IMR-90 (cell line): ENCODE measurements around the gene NLE1. TPM values are rescaled to one million over a fixed set of nuclear protein-coding genes. Genes with fewer than 3 reads are reported as not detected.

Experiments used
- ATAC-seq: fragments of 200-7000 bp; cut with Tn5 transposase; 2 replicates; pipeline ENCODE4 v1.9.1; 2020; ENCODE audit warnings: low read depth, mild to moderate bottlenecking, moderate library complexity
- BruUV-seq: library from RNA; stranded (reverse); fragments of 400-500 nt; replicated peaks from 2 replicates; lab custom pipeline; 2021; lab: Mats Ljungman, UMichigan
- CTCF ChIA-PET: fragments of 300-600 bp; formaldehyde crosslinking; extraction: SDS; loops from one replicate; lab custom pipeline; 2021; ENCODE audit warnings: antibody characterized with exemption; lab: Yijun Ruan, JAX
- POLR2A ChIA-PET: fragments of 300-600 bp; sonication (Branson Sonifier 250); formaldehyde crosslinking; loops from one replicate; lab custom pipeline; 2022; ENCODE audit warnings: antibody characterized with exemption; ENCODE audit not compliant: unreplicated experiment; lab: Charles Lee
- DNase-seq: peaks from one replicate; pipeline ENCODE4 v3.0.0; 2013
- H2AFZ ChIP-seq: replicated peaks from 2 replicates; pipeline ENCODE3; 2013; ENCODE audit warnings: low read length, mild to moderate bottlenecking; ENCODE audit not compliant: poor library complexity
- H2AK5ac ChIP-seq: 2 replicates; pipeline ENCODE4 v1.6.1; 2013; ENCODE audit warnings: low read depth, low read length, inconsistent platforms
- H2AK9ac ChIP-seq: replicated peaks from 2 replicates; pipeline ENCODE3; 2013; ENCODE audit warnings: mild to moderate bottlenecking, low read depth, low read length, moderate library complexity; ENCODE audit not compliant: poor library complexity
- H2BK120ac ChIP-seq: 2 replicates; pipeline ENCODE4 v1.6.1; 2013; ENCODE audit warnings: low read depth, low read length, inconsistent platforms
- H2BK15ac ChIP-seq: 3 replicates; pipeline ENCODE4 v1.6.1; 2013; ENCODE audit warnings: low read depth, low read length, inconsistent platforms
- H2BK20ac ChIP-seq: 2 replicates; pipeline ENCODE4 v1.6.1; 2013; ENCODE audit warnings: low read depth, mild to moderate bottlenecking, inconsistent platforms, low read length, moderate library complexity
- H2BK5ac ChIP-seq: 2 replicates; pipeline ENCODE4 v1.6.1; 2013; ENCODE audit warnings: mild to moderate bottlenecking, low read depth, low read length, inconsistent platforms; ENCODE audit not compliant: poor library complexity, severe bottlenecking
- H3K14ac ChIP-seq: replicated peaks from 2 replicates; pipeline ENCODE4 v1.6.1; 2013; ENCODE audit warnings: low read depth, low read length, inconsistent platforms
- H3K18ac ChIP-seq: 2 replicates; pipeline ENCODE4 v1.6.1; 2013; ENCODE audit warnings: low read depth, low read length, control low read depth
- H3K23ac ChIP-seq: 2 replicates; pipeline ENCODE4 v1.6.1; 2013; ENCODE audit warnings: low read depth, low read length, inconsistent platforms
- H3K27ac ChIP-seq: 2 replicates; pipeline ENCODE4 v1.5.1; 2013; ENCODE audit warnings: mild to moderate bottlenecking, control low read depth, low read length; ENCODE audit not compliant: insufficient read depth
- H3K27me3 ChIP-seq: 2 replicates; pipeline ENCODE4 v1.6.1; 2013; ENCODE audit warnings: low read length; ENCODE audit not compliant: control insufficient read depth, insufficient read depth
- H3K36me3 ChIP-seq: 2 replicates; pipeline ENCODE4 v1.6.1; 2013; ENCODE audit warnings: low read length, mixed read lengths; ENCODE audit not compliant: control insufficient read depth, insufficient read depth
- H3K4ac ChIP-seq: 2 replicates; pipeline ENCODE4 v1.6.1; 2013; ENCODE audit warnings: low read depth, low read length, inconsistent platforms
- H3K4me1 ChIP-seq: 2 replicates; pipeline ENCODE4 v1.6.1; 2013; ENCODE audit warnings: low read length, mixed read lengths; ENCODE audit not compliant: control insufficient read depth, insufficient read depth
- H3K4me2 ChIP-seq: 2 replicates; pipeline ENCODE4 v1.6.1; 2013; ENCODE audit warnings: low read depth, mild to moderate bottlenecking, control low read depth, low read length, moderate library complexity
- H3K4me3 ChIP-seq: 2 replicates; pipeline ENCODE4 v1.5.1; 2013; ENCODE audit warnings: low read depth, mild to moderate bottlenecking, control low read depth, low read length, moderate library complexity; ENCODE audit not compliant: insufficient read depth
- H3K56ac ChIP-seq: 2 replicates; pipeline ENCODE4 v1.6.1; 2013; ENCODE audit warnings: low read length, inconsistent platforms; ENCODE audit not compliant: insufficient read depth; ENCODE audit errors: extremely low read depth
- H3K79me1 ChIP-seq, 2 experiments: 2 replicates each; pipeline ENCODE4 v1.6.1; 2013; ENCODE audit warnings: low read length in 2 of 2, inconsistent platforms in 1 of 2, low read depth in 1 of 2
- H3K9ac ChIP-seq: 2 replicates; pipeline ENCODE4 v1.6.1; 2013; ENCODE audit warnings: low read depth, low read length, control low read depth
- H3K9me1 ChIP-seq: 2 replicates; pipeline ENCODE4 v1.6.1; 2013; ENCODE audit warnings: low read length, inconsistent platforms; ENCODE audit not compliant: insufficient read depth
- H3K9me3 ChIP-seq: 2 replicates; pipeline ENCODE4 v1.6.1; 2013; ENCODE audit warnings: low read length; ENCODE audit not compliant: control insufficient read depth, insufficient read depth
- H4K20me1 ChIP-seq: 2 replicates; pipeline ENCODE4 v1.6.1; 2013; ENCODE audit warnings: low read length, inconsistent platforms; ENCODE audit not compliant: insufficient read depth
- H4K5ac ChIP-seq: 2 replicates; pipeline ENCODE4 v1.6.1; 2013; ENCODE audit warnings: mild to moderate bottlenecking, low read depth, low read length, control low read depth
- H4K8ac ChIP-seq, 2 experiments: 2 replicates each; pipeline ENCODE4 v1.6.1; 2013; ENCODE audit warnings: low read depth in 2 of 2, low read length in 2 of 2, control low read depth in 1 of 2, inconsistent platforms in 1 of 2
- H4K91ac ChIP-seq: 2 replicates; pipeline ENCODE4 v1.6.1; 2013; ENCODE audit warnings: low read depth, low read length, inconsistent platforms; ENCODE audit not compliant: insufficient read depth
- CEBPB ChIP-seq: IDR thresholded peaks from 2 replicates; pipeline ENCODE4 v1.6.1; 2012; ENCODE audit warnings: low read depth, low read length, improper control_type of control experiment
- CHD1 ChIP-seq: IDR thresholded peaks from 2 replicates; pipeline ENCODE4 v1.6.1; 2012; ENCODE audit warnings: low read depth, low read length, improper control_type of control experiment
- CTCF ChIP-seq: conservative IDR thresholded peaks from 2 replicates; pipeline ENCODE4 v1.5.1; 2012; ENCODE audit warnings: mild to moderate bottlenecking, low read depth, low read length, improper control_type of control experiment
- ELK1 ChIP-seq: fragments of 150-350 bp; IDR thresholded peaks from 2 replicates; pipeline ENCODE4 v1.6.1; 2016; ENCODE audit warnings: low read depth, mild to moderate bottlenecking, low read length, moderate library complexity, borderline replicate concordance
- FOS ChIP-seq: fragments of 150-350 bp; IDR thresholded peaks from 2 replicates; pipeline ENCODE4 v1.6.1; 2016; ENCODE audit warnings: low read depth, low read length
- MAFK ChIP-seq: IDR thresholded peaks from 2 replicates; pipeline ENCODE4 v1.6.1; 2012; ENCODE audit warnings: low read depth, low read length, improper control_type of control experiment
- MXI1 ChIP-seq: IDR thresholded peaks from 2 replicates; pipeline ENCODE4 v1.6.1; 2012; ENCODE audit warnings: low read depth, mild to moderate bottlenecking, low read length, moderate library complexity, borderline replicate concordance
- NFE2L2 ChIP-seq: fragments of 150-350 bp; IDR thresholded peaks from 2 replicates; pipeline ENCODE4 v1.6.1; 2016; ENCODE audit warnings: low read depth, mild to moderate bottlenecking, low read length
- POLR2A ChIP-seq: IDR thresholded peaks from 2 replicates; pipeline ENCODE4 v1.6.1; 2012; ENCODE audit warnings: mild to moderate bottlenecking, low read depth, low read length
- RAD21 ChIP-seq: IDR thresholded peaks from 2 replicates; pipeline ENCODE4 v1.6.1; 2012; ENCODE audit warnings: low read length, improper control_type of control experiment
- RCOR1 ChIP-seq: IDR thresholded peaks from 2 replicates; pipeline ENCODE4 v1.6.1; 2012; ENCODE audit warnings: mild to moderate bottlenecking, low read length, improper control_type of control experiment; ENCODE audit not compliant: insufficient replicate concordance
- RFX5 ChIP-seq: IDR thresholded peaks from 2 replicates; pipeline ENCODE4 v1.8.0; 2012; ENCODE audit warnings: low read depth, mild to moderate bottlenecking, low read length, moderate library complexity
- SMC3 ChIP-seq: fragments of 150-350 bp; IDR thresholded peaks from 2 replicates; pipeline ENCODE4 v1.6.1; 2016; ENCODE audit warnings: low read depth, mild to moderate bottlenecking, antibody characterized with exemption, low read length, moderate library complexity
- USF2 ChIP-seq: fragments of 150-350 bp; IDR thresholded peaks from 2 replicates; pipeline ENCODE4 v1.6.1; 2017; ENCODE audit warnings: mild to moderate bottlenecking, antibody characterized with exemption, low read length, low read depth
- WGBS, 2 experiments: methylation state at CpG; one replicate each; pipeline versions ENCODE4 v1.1.5 to v1.1.7; 2013; ENCODE audit warnings: missing lambda C conversion rate in 2 of 2; ENCODE audit not compliant: insufficient read length in 1 of 2; ENCODE audit errors: extremely low coverage in 2 of 2; 5-methylcytosine and 5-hydroxymethylcytosine counted together
- dilution Hi-C: fragments of 300-500 bp; cut with HindIII; formaldehyde crosslinking; loops from one replicate; pipeline ENCODE4 v1.14.3; 2018; ENCODE audit warnings: low sequenced_read_pairs; ENCODE audit not compliant: unreplicated experiment
- in situ Hi-C: fragments of 300-500 bp; cut with MboI; formaldehyde crosslinking; loops from 3 replicates; pipeline ENCODE4 v1.14.3; 2019; ENCODE audit warnings: low sequenced_read_pairs, inconsistent platforms, mixed read lengths
- intact Hi-C: fragments of 100-400 bp; cut with micrococcal nuclease; formaldehyde crosslinking; loops from 2 replicates; pipeline ENCODE4 v1.10.0; 2022
- polyA plus RNA-seq, 3 experiments: library from polyadenylated mRNA; depleted of rRNA; stranded (reverse); fragments of >200 nt; gene quantifications; 2 replicates each; pipeline ENCODE4 v1.2.3, GENCODE V29; 2012; ENCODE audit warnings: low replicate concordance in 1 of 3
- total RNA-seq: library from RNA; depleted of rRNA; stranded (reverse); fragments of >200 nt; gene quantifications from 2 replicates; pipeline ENCODE4 v1.2.3, GENCODE V29; 2012

Gene NLE1
- total and polyA plus RNA-seq, 2 of the 4 experiments (the other 2 are of a cell fraction) = 18.6 to 23.7 TPM

- TF ChIP-seq NFE2L2 (no peak), POLR2A (no peak)
These were observed 59.9 kb downstream of the NLE1 start (continued) for GRCh38 chr17:35082073-35082657.

- H2AFZ ChIP-seq = no peak overlapping the region
- peaks cover 7% of the 10 kb centered on the region; the same call in 1 of the 2 replicates for H3K4me1 ChIP-seq
- dilution Hi-C loops = no loop called here
- H3K9ac ChIP-seq = no peak overlapping the region
- H3K27ac ChIP-seq = no peak overlapping the region
- no peak overlapping the region for H2BK15ac ChIP-seq
- H4K5ac ChIP-seq = no peak overlapping the region
- no peaks in the 10 kb centered on the region for H3K9me3 ChIP-seq
- H2BK5ac ChIP-seq = no peak overlapping the region
- peaks cover 12% of the 10 kb centered on the region for H3K9me1 ChIP-seq
- no peak overlapping the region for H3K56ac ChIP-seq
- ChIA-PET CTCF (interaction anchor here (0.9 kb wide), 1 partner anchor 37 kb away, joined by 3 read pairs; no protein-coding TSS in a partner anchor), POLR2A (interaction anchor here (0.6 kb wide), 1 partner anchor 75 kb away, joined by 4 read pairs; no protein-coding TSS in a partner anchor)
- H3K4me2 ChIP-seq = no peak overlapping the region
- WGBS, 2 experiments = no CpG with 5 or more reads among the region's 1 CpG
- H3K27me3 ChIP-seq = no peaks in the 10 kb centered on the region
- H2AK9ac ChIP-seq = no peak overlapping the region
- ATAC-seq (no peak), DNase-seq (no peak)
- H3K36me3 ChIP-seq = no peaks in the 10 kb centered on the region
- no peak overlapping the region for H3K4me3 ChIP-seq
- in situ Hi-C loops = no loop called here
- no peak overlapping the region for H3K23ac ChIP-seq
- peaks cover 26 to 66% of the 10 kb centered on the region in 2 experiments for H3K79me1 ChIP-seq
- H2BK20ac ChIP-seq = no peak overlapping the region
- H4K8ac ChIP-seq = no peak overlapping the region
- no peak overlapping the region for H2BK120ac ChIP-seq
- H3K4ac ChIP-seq = no peak overlapping the region
- H3K14ac ChIP-seq = no peak overlapping the region
- intact Hi-C loops = no loop called here
- peaks cover 10% of the 10 kb centered on the region; the same call in 1 of the 2 replicates for H4K20me1 ChIP-seq
- BruUV-seq = no TSS peak
- H2AK5ac ChIP-seq = no peak overlapping the region
- H4K91ac ChIP-seq = no peak overlapping the region
- H3K18ac ChIP-seq = no peak overlapping the region
- TF ChIP-seq FOS = no peak
- TF ChIP-seq RCOR1 = no peak
- no peak for TF ChIP-seq RAD21
- TF ChIP-seq RFX5 = no peak
- TF ChIP-seq MXI1 = no peak
- no peak for TF ChIP-seq ELK1
- no peak for TF ChIP-seq CHD1
- no peak for TF ChIP-seq USF2
- TF ChIP-seq CTCF = no peak
- TF ChIP-seq CEBPB = no peak
- TF ChIP-seq MAFK = no peak
- TF ChIP-seq NFE2L2 = no peak
- no peak for TF ChIP-seq SMC3
These were observed 60.5 kb downstream of the NLE1 start for GRCh38 chr17:35081638-35082037.
